SK-N-SH treated with all-trans-retinoic acid at 6 μM for 48 hours (cell line): ENCODE data around the gene ZNF423.

Source experiments
- CSDC2 ChIP-seq: fragments of 250-450 bp; sonication (Bioruptor Pico); IDR thresholded peaks from 2 replicates; pipeline ENCODE4 v1.5.0; 2020; ENCODE audit warnings: mild to moderate bottlenecking, moderate library complexity
- RARB ChIP-seq: fragments of 250-450 bp; sonication (Bioruptor Pico); IDR thresholded peaks from 2 replicates; pipeline ENCODE4 v1.8.0; 2021; ENCODE audit warnings: mild to moderate bottlenecking, moderate library complexity
- TOX ChIP-seq: fragments of 250-450 bp; sonication (Bioruptor Pico); IDR thresholded peaks from 2 replicates; pipeline ENCODE4 v1.8.0; 2021; ENCODE audit warnings: mild to moderate bottlenecking, moderate library complexity, borderline replicate concordance
- ZC3H10 ChIP-seq: fragments of 250-450 bp; sonication (Bioruptor Pico); IDR thresholded peaks from 2 replicates; pipeline ENCODE4 v1.5.1; 2021; ENCODE audit warnings: mild to moderate bottlenecking, moderate library complexity
- TF ChIP-seq, protein P1 (sequence below): fragments of 250-450 bp; sonication (Bioruptor Pico); IDR thresholded peaks from 2 replicates; pipeline ENCODE4 v1.5.0; 2020; ENCODE audit warnings: mild to moderate bottlenecking, moderate library complexity

DNA sequence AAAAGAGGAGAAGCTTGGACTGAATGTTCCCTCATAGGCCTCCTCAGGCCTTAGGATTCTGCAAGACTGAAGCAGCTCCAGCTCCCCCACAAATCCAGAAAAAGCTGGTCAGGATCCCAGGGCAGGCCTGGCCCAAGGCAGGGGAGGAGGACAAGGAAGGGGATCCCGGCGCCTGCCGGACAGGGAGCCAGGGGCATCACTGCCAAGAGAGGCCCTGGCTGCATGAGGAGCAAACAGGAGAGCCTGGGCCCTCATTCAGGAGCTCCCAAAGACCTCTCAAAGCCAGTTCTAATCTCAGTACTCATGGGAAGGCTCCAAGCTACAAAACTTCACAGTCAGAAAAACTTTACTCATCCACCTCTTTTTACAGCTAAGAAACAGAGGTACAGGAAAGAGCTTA is 67.3 kb downstream of the ZNF423 start:
- TF ChIP-seq RARB (CRISPR knock-in tag) (no peak), TOX (CRISPR knock-in tag) (no peak), CSDC2 (CRISPR knock-in tag) (no peak), ZC3H10 (CRISPR knock-in tag) (no peak)
- TF ChIP-seq, protein P1, sequence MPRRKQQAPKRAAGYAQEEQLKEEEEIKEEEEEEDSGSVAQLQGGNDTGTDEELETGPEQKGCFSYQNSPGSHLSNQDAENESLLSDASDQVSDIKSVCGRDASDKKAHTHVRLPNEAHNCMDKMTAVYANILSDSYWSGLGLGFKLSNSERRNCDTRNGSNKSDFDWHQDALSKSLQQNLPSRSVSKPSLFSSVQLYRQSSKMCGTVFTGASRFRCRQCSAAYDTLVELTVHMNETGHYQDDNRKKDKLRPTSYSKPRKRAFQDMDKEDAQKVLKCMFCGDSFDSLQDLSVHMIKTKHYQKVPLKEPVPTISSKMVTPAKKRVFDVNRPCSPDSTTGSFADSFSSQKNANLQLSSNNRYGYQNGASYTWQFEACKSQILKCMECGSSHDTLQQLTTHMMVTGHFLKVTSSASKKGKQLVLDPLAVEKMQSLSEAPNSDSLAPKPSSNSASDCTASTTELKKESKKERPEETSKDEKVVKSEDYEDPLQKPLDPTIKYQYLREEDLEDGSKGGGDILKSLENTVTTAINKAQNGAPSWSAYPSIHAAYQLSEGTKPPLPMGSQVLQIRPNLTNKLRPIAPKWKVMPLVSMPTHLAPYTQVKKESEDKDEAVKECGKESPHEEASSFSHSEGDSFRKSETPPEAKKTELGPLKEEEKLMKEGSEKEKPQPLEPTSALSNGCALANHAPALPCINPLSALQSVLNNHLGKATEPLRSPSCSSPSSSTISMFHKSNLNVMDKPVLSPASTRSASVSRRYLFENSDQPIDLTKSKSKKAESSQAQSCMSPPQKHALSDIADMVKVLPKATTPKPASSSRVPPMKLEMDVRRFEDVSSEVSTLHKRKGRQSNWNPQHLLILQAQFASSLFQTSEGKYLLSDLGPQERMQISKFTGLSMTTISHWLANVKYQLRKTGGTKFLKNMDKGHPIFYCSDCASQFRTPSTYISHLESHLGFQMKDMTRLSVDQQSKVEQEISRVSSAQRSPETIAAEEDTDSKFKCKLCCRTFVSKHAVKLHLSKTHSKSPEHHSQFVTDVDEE (CRISPR knock-in tag): no peak
